Ishikawa (cell line): ENCODE results near the gene FOXM1.

Experiments
- CEBPB ChIP-seq: IDR thresholded peaks from 2 replicates; pipeline ENCODE4 v1.6.1; 2012
- CREB1 ChIP-seq: IDR thresholded peaks from 2 replicates; pipeline ENCODE4 v1.6.1; 2012; ENCODE audit warnings: low read depth
- EGR1 ChIP-seq: IDR thresholded peaks from 2 replicates; pipeline ENCODE4 v1.6.1; 2012
- EP300 ChIP-seq: IDR thresholded peaks from 2 replicates; pipeline ENCODE4 v1.6.1; 2012; ENCODE audit warnings: borderline replicate concordance
- FOXM1 ChIP-seq: IDR thresholded peaks from 2 replicates; pipeline ENCODE4 v1.6.1; 2012; ENCODE audit warnings: low read depth, borderline replicate concordance
- MAX ChIP-seq: IDR thresholded peaks from 2 replicates; pipeline ENCODE4 v1.6.1; 2012
- NFIC ChIP-seq: IDR thresholded peaks from 2 replicates; pipeline ENCODE4 v1.6.1; 2012
- RAD21 ChIP-seq: IDR thresholded peaks from 2 replicates; pipeline ENCODE4 v1.6.1; 2012; ENCODE audit warnings: low read depth
- REST ChIP-seq: IDR thresholded peaks from 2 replicates; pipeline ENCODE4 v1.6.1; 2012; ENCODE audit warnings: low read depth, mild to moderate bottlenecking
- TAF1 ChIP-seq: IDR thresholded peaks from 2 replicates; pipeline ENCODE4 v1.6.1; 2012; ENCODE audit warnings: low read depth, mild to moderate bottlenecking
- TCF12 ChIP-seq: IDR thresholded peaks from 2 replicates; pipeline ENCODE4 v1.6.1; 2012; ENCODE audit warnings: low read depth
- TEAD4 ChIP-seq: IDR thresholded peaks from 2 replicates; pipeline ENCODE4 v1.6.1; 2012
- USF1 ChIP-seq: IDR thresholded peaks from 2 replicates; pipeline ENCODE4 v1.6.1; 2012
- YY1 ChIP-seq: IDR thresholded peaks from 2 replicates; pipeline ENCODE4 v1.6.1; 2012; ENCODE audit warnings: low read depth

- TF ChIP-seq MAX (no peak), EGR1 (no peak), FOXM1 (no peak), NFIC (no peak), USF1 (no peak), EP300 (no peak), CEBPB (no peak), TAF1 (no peak), TEAD4 (no peak), RAD21 (no peak), YY1 (no peak), CREB1 (no peak), REST (no peak), TCF12 (no peak)
Measured at GRCh38 chr12:2825132-2825531, 51.8 kb downstream of the FOXM1 start.
